ENCODE data around the gene PDIA6.

GRCh38 chr2:10847008-10847407, 34.4 kb upstream of the PDIA6 start:
- TF ChIP-seq CTCF (conservative IDR thresholded peaks at IDR 0.05; ENCODE audit: low read depth, low read length) = no peak
- TF ChIP-seq EZH2 (IDR thresholded peaks at IDR 0.05; ENCODE audit: borderline replicate concordance, low read depth, low read length, poor library complexity, severe bottlenecking) = no peak

Data from A673 (cell line).